ENCODE data around the gene TIAM1. TPM values are rescaled to one million over a fixed set of nuclear protein-coding genes. Genes with fewer than 3 reads are reported as not detected.

TIAM1 gene
- total RNA-seq, 4 donors from 2014 or later = 5.4 to 10.6 (median 6.0) TPM

GRCh38 chr21:31159808-31160207 is 184.3 kb downstream of the TIAM1 start:
- intact Hi-C loops (cut with DNase I) = no loop called here
- TF ChIP-seq POLR2AphosphoS5 (IDR thresholded peaks at IDR 0.05) (no peak), EP300 (IDR thresholded peaks at IDR 0.05) (no peak), CTCF (IDR thresholded peaks at IDR 0.05) (no peak), POLR2A (IDR thresholded peaks at IDR 0.05; ENCODE audit: low read depth) (no peak)
- Histone ChIP-seq H3K4me1 (peaks cover 0 to 6% (median 3%) of the 10 kb centered on the region in 4 donors), H3K27ac (replicated peaks in 1 of 4) (peak overlapping the region in 1 of 4 donors; percentile 26), H3K4me3 (peak overlapping the region in 1 of 4 donors; percentile 32), H3K27me3 (no peaks in the 10 kb centered on the region), H3K36me3 (no peaks in the 10 kb centered on the region), H3K9me3 (peaks cover 0 to 33% (median 22%) of the 10 kb centered on the region in 4 donors)
- 66% methylated on average over 5 of the region's 5 CpGs for whole genome bisulfite sequencing
- DNase-seq (ENCODE audit: extremely low spot score) = no peak

- H3K4me3 ChIP-seq = peak overlapping the region in 1 of 4 donors; percentile 32
- no peak for DNase-seq (ENCODE audit: extremely low spot score)
- WGBS = 80% methylated on average over 8 of the region's 8 CpGs
- H3K27ac ChIP-seq (replicated peaks in 1 of 4) = peak overlapping the region in 1 of 4 donors; percentile 13
- H3K9me3 ChIP-seq = peaks cover 0 to 33% (median 22%) of the 10 kb centered on the region in 4 donors
- no peaks in the 10 kb centered on the region for H3K27me3 ChIP-seq
- H3K36me3 ChIP-seq = no peaks in the 10 kb centered on the region
- no peak for TF ChIP-seq CTCF (IDR thresholded peaks at IDR 0.05)
- no peak for TF ChIP-seq POLR2A (IDR thresholded peaks at IDR 0.05; ENCODE audit: low read depth)
- peaks cover 0 to 6% (median 3%) of the 10 kb centered on the region in 4 donors for H3K4me1 ChIP-seq
- intact Hi-C loops (cut with DNase I) = no loop called here
Observed at GRCh38 chr21:31158789-31159581, 185.1 kb downstream of the TIAM1 start.

- H3K9me3 ChIP-seq = peaks cover 0 to 33% (median 22%) of the 10 kb centered on the region in 4 donors
- no peak for DNase-seq (ENCODE audit: extremely low spot score)
- WGBS = 67% methylated on average over 5 of the region's 5 CpGs
- H3K4me1 ChIP-seq = peaks cover 0 to 6% (median 3%) of the 10 kb centered on the region in 4 donors
- H3K4me3 ChIP-seq = no peak overlapping the region
- intact Hi-C loops (cut with DNase I) = no loop called here
- no peaks in the 10 kb centered on the region for H3K27me3 ChIP-seq
- H3K36me3 ChIP-seq = no peaks in the 10 kb centered on the region
- H3K27ac ChIP-seq (replicated peaks in 1 of 4) = no peak overlapping the region
- TF ChIP-seq CTCF (IDR thresholded peaks at IDR 0.05) (no peak), POLR2AphosphoS5 (IDR thresholded peaks at IDR 0.05) (no peak), POLR2A (IDR thresholded peaks at IDR 0.05; ENCODE audit: low read depth) (no peak), EP300 (IDR thresholded peaks at IDR 0.05) (no peak)
Observed at GRCh38 chr21:31157756-31158155, 186.3 kb downstream of the TIAM1 start.

GRCh38 chr21:31156662-31157061 is 187.4 kb downstream of the TIAM1 start:
- Histone ChIP-seq H3K4me3 (no peak overlapping the region), H3K27ac (replicated peaks in 1 of 4) (no peak overlapping the region), H3K4me1 (peaks cover 0 to 6% (median 3%) of the 10 kb centered on the region in 4 donors), H3K9me3 (peaks cover 0 to 33% (median 22%) of the 10 kb centered on the region in 4 donors), H3K27me3 (no peaks in the 10 kb centered on the region), H3K36me3 (no peaks in the 10 kb centered on the region)
- intact Hi-C loops (cut with DNase I) = no loop called here
- 98% methylated on average over 2 of the region's 2 CpGs for WGBS
- TF ChIP-seq CTCF (IDR thresholded peaks at IDR 0.05) (no peak), POLR2A (IDR thresholded peaks at IDR 0.05; ENCODE audit: low read depth) (no peak)
- DNase-seq (ENCODE audit: extremely low spot score) = no peak

Measured in esophagus muscularis mucosa (tissue), 4 donors.